HG02623 (cell line): ENCODE measurements around the gene FOXO3.
"Not testable (repeated sequence)": the region's sequence is repeated elsewhere in the genome, so short reads cannot be mapped to it uniquely, and the experiment has no call there.

ENCODE experiments used
- ATAC-seq: cut with Tn5 transposase; IDR thresholded peaks from one replicate; pipeline ENCODE4 v1.9.1; 2021; ENCODE audit warnings: moderate library complexity; ENCODE audit not compliant: unreplicated experiment

Gene FOXO3

DNA sequence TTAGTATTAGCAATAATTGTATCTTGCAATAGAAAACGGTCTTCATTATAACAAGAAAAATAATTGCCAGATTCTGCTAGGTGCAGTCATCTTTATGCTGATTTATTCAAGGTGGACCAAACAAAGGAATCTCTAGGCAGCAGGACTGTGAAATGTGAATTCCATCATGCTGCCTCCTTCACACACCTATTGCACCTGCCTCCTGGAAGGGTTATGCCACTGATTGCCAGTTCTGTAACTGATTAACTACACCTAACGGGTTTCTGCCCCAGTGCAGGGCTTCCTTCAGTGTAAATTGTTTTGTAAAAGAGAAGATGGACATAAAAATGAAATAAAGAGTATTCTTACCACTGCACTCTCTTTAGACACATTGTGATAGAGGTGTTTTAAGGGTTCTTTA is 96.1 kb downstream of the FOXO3 start:
- no peak for ATAC-seq

DNA sequence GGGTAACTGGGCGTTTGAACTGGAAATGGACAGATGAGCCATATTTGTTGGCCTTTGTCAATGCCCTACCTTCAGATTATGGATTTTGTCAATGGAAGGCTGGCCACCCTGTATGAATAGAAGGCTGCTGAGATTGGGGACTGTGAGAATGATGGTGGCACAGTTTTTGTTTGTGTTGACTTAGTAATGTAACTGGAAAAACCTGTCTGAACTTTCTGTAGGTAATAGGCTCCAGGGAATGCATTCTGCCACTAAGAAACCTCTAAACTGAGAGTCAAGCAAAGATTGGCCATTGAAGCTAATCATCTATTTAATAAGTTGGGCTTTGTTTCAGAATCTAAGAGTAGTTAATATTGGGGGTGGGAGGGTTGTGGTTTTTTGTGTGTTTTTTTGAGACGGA is 97.5 kb downstream of the FOXO3 start:
- no peak for ATAC-seq

DNA sequence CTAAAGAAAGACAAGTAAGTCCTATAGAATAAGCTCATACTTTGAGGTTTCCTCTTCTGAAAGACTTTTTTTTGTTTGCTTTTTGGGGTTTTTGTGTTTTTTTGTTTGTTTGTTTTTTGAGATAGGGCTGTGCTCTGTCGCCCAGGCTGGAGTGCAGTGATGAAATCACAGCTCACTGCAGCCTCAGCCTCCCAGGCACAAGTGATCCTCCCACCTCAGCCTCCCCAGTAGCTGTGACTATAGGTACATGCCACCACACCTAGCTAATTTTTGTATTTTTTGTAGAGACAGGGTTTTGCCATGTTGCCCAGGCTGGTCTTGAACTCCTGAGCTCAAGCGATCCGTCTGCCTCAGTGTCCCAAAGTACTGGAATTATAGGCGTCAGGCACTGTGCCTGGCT is 98.1 kb downstream of the FOXO3 start:
- not testable (repeated sequence) for ATAC-seq

DNA sequence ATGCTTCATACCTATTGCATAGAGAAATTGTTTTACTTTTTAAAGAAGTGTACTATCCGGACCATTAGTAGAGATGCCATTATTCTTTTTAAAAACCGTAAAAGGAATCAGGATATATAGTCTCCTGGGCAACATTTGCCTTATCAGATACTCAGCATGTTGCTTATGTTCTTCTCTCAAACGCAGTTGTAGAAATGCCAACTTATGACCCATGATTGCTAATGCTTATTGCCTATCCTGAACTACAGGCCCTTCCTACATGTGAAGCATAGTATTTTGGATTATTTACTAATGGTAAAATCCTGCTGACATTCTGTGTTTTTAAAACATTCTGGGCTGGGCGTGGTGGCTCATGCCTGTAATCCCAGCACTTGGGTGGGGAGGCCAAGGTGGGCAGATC is 99.5 kb downstream of the FOXO3 start:
- ATAC-seq: no peak

DNA sequence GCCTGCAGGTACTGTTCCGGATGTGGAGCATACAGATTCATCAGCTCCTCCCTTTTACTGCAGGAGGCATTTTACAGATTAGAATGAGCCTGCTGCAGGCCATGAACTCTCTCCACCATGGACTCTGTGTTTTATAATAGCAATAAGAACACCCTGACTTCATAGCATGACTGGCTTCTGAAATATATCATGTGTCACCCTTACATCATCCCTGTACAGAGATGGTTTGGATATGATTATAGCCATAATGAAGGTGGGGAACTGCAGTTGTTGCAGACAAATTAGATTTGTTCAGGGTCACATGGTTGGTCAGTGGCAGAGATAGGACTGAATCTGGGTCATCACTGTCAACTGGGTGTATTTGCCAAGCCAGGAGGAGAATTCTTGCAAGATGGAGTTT is 100.7 kb downstream of the FOXO3 start:
- no peak for ATAC-seq

DNA sequence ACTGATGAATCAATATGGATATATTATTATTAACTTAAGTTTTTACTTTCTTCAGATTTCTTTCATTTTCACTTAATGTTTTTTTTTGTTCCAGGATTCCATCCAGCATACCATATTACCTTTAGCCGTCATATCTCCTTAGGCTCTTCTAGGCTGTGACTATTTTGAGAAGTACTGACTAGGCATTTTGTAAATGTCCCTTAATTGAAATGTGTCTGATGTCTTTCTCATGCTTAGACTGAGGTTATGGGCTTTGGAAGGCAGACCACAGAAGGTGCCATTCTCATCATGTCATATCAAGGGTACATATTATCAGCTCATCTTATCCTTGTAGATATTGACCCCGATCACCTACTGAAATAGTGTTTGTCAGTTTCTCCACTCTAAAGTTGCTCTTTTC is 101.3 kb downstream of the FOXO3 start:
- ATAC-seq: no peak

DNA sequence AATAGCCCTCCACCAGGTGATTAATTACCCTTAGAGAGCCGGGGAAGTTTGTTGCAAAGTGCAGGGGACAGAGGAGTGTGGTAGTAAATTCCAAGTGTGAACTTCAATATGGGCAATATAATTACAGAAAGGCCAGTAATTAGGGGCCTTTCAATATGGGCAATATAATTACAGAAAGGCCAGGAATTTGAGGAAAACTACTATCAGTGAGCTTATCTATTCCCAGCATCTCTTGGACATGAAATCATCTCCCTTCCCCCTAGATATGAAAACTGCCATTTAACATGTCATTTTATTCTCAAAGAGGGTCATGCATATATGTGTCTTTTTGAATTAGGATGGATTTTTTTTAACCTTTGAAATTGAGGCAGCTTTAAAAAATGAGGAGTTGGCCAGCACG is 102.0 kb downstream of the FOXO3 start:
- ATAC-seq: no peak

DNA sequence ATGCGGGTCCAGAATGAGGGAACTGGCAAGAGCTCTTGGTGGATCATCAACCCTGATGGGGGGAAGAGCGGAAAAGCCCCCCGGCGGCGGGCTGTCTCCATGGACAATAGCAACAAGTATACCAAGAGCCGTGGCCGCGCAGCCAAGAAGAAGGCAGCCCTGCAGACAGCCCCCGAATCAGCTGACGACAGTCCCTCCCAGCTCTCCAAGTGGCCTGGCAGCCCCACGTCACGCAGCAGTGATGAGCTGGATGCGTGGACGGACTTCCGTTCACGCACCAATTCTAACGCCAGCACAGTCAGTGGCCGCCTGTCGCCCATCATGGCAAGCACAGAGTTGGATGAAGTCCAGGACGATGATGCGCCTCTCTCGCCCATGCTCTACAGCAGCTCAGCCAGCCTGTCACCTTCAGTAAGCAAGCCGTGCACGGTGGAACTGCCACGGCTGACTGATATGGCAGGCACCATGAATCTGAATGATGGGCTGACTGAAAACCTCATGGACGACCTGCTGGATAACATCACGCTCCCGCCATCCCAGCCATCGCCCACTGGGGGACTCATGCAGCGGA is 102.9 kb downstream of the FOXO3 start:
- not testable (repeated sequence) for ATAC-seq

DNA sequence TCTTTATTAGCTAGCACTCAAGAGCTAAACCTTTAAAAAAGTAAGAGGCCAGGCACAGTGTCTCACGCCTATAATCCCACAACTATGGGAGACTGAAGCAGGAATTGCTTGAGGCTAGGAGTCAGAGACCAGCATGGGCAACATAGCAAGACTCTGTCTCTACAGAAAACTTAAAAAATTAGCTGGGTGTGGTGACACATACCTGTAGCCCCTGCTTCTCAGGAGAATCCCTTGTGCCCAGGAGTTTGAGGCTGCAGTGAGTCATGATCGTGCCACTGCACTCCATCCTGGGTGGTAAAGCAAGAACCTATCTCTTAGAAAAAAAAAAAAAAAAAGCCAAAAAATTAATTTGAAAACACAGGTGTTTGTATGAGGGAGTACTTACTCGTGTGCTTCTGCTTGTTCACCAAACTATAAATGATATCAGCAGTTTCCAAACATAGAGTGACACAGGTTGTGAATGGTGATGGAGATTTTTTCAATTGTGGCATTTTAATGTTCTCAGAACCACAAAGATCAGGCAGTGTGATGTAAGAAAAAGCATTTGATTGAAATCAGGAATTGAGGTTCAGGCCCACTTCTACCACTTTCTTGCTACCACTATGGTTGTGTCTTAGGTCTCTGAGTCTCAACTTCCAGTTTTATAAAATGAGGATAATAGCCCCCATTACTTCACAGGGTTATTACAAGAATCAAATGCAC is 104.9 kb downstream of the FOXO3 start:
- no peak for ATAC-seq

DNA sequence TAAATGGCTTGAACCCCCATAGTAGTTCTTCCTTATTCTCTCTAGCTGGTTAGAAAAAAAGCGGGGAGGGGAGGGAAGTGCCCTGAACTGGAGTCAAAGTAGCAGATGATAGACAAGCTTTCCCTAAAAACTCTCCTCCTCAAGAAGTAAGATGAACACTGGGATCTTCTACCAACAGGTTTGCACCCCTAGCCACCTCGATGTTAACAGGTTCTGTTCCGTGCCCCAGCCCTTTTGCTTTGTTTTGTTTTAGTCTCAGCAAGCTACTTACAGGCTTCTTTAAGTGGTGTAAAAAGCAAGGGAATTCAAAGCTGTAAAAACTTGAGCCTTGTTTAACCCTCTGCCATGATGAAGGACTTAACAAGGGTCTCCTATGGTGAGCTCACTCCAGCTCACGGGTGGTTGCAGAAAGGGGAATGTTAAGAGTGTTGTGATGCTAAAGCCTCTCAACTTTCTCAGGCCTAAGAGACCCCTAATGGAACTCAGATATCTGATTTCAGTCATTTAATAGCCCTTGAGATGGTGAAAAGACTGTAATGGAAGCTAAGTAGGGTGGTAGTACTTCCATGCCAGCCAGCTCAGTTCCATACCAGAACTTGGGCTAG is 106.0 kb downstream of the FOXO3 start:
- ATAC-seq: no peak

DNA sequence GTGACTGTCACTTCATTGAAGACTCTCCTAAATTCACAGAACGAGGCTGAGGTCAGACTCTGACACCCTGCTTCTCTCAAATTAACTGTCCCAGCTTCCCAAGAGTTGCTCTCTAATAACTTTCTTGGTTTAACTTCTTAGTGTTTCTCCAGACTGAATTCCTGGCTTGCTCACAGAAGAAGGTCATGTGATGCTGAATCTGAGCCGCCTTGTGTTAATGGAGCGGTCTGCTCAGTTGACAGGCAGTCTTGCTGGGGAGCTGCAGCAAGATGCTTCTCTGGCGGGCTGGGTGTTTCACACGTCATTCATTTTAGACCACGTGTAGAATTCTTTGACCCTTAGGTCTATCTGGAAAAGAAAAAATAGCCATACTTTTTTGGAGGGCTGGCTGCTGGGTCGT is 107.3 kb downstream of the FOXO3 start:
- no peak for ATAC-seq

DNA sequence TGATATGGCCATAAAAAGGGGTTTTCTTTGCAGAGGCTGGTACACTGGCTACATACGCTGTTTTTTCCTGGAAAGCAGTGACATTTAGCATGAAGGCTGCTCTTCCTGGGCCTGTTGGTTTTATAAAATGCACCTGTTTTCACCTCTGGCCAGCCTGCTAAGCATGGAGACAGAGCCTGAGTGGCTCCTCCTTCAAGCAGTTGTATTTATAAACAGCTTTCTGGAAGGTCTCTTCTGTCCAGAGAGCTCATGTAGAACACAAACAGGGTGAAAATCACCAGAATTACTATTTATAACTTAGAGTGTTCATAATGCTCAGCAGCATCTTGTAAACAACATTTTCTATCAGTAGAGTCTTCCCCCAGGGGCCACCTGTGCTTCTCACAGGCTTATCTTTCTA is 109.0 kb downstream of the FOXO3 start:
- ATAC-seq: no peak

DNA sequence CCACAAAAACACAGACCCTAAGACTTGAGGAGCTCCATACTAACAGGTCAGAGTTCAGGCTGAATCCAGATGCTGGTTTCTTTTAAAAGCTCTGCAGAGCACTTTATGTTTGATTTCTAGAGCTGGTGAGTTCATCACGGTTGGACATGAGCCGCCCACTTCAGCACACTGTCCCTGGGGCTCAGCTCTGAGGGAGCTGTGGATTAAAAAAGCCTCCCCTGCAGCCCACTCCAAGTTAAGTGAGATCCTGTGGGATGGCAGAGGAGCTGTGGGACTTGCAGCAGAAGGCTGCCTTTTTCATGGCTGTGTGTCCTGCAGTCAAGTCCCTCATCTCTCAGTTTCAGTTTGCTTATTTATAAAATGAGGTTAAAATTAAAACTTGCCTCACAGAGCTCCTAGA is 110.5 kb downstream of the FOXO3 start:
- ATAC-seq: no peak

DNA sequence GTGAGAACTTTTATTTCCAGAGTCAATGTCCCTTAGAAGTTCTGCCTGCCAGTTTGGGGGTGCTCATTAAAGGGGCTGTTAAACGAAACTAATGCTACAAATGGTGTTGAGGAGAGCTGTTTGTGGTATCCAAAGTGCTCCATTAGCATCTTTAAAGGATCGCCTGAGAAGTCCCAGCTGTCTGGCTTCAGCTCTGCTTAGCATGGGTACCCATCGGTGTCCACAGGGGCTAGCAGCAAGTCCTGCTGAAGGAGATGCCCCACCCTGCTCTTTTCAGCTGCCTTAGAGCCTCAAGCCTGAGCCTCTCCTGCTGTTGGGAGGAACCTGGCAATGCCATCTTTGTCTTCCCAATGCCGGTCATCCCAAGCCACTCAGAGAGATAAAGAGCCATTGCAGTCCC is 111.1 kb downstream of the FOXO3 start:
- ATAC-seq: no peak

DNA sequence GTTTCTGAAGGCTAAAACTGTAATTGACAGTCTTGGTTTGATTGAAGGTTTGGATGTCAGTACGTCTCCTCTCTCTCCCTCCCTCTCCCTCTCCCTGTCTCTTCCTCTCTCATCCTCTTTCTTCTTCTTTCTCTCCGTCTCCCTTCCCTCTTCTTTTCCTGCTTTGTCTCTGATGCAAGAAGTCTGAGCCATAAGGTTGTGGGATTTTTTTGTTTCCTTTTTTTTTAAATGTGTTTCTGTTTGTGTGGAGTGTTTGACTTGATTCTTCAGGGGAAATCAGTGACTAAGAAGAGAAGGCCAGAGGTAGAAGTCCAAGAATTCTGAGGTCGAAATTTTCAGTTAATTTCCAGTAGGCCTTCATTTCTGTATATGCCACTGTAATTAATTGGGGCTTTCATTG is 111.9 kb downstream of the FOXO3 start:
- no peak for ATAC-seq

DNA sequence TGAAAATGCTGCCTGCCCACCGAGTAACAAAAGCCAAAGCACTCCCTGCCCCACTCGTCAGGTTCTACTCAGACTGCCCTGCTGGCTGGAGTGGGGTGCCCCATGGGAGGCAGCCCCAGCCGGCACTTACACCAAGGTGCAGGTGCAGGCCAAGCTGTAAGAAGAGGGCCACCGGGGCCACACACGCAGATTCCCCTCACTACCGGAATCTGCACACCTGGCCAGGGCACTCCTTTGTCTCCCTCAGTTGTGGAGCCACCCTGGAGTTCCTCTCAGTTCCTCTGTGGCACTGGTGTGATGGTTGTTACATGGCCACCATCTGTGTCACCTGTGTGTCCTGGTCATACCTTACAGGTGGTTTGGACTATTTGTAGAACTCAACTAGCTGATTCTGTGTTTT is 112.4 kb downstream of the FOXO3 start:
- ATAC-seq: no peak

DNA sequence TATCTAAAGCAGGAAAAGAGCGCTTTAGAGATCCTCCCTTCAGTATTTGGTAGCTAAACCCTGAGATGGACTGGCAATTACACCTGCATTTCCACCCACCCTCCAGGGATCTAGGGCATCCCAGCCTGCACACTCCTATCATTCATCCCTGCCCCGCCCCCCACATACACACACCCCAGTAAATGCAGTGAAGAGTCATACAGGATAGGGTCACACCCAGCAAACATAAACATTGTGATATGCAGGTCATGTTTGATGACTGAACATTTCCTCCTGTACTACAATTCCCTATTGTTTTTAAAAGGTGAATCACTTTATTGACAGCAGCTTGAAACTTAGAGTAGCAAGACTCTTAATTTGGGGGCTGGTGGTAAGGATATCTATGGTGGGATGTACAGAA is 112.9 kb downstream of the FOXO3 start:
- ATAC-seq: no peak

DNA sequence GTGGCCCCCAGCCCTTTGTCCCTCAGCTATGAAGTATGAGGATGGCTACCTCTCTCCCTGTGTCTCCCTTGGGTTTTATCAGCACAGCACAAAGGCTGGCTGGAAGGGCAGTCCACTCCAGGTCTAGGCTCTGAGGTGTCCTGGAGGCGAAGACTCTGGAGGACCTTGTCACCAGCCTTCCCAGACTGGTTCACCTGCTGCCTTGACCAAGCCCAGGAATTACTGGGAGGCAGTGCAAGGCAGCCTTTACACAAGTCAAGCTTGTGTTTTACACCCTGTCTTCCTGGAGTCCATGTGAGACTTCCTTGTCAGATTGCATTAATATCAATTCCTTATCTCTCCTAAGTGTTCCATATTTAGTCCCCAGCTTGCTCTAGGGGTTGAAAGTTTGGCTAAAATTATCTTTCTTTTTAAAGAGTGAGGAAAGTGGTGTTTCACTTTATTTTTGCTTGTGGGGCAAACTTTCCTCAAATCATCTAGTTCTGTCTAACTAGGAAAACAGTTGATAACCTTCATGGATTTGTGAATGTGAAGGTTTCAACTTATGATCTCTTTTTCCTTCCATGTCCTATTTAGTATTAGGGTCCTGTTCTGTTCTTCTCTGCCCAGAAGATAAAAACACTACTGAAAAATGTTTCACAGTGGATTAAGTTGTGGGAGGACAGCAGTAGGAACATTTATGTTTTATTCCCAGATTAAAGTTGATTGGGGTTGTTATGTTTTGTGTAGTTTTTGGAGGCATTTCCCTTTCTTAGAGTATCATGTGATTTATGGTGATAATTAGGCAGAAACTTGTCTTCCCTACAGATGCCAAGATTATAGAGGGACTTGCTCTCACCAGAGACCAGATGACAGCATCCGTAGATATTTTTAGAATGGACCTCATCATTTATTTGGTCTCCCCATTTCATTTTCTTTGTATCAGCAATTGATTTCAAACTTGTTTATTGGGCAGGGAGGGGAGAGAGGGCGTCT is 114.8 kb downstream of the FOXO3 start:
- no peak for ATAC-seq

DNA sequence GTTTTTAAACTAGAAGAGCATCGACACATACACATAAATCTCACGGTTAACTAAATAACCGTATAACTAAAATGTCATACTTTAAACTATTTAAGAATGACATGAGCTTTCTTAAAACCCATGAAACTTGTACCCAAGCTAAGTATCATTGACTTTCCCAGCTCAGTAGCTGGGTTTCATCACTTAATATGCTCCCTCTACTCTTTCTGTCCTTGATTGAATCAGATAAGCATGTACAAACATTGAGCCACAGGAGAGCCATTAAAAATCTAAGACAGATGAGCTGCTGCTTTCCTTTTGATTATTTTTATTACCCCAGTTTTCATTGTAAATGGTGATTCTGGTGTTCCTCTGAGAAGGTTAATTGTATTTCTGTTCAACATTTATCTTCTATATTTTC is 115.8 kb downstream of the FOXO3 start:
- ATAC-seq: no peak

DNA sequence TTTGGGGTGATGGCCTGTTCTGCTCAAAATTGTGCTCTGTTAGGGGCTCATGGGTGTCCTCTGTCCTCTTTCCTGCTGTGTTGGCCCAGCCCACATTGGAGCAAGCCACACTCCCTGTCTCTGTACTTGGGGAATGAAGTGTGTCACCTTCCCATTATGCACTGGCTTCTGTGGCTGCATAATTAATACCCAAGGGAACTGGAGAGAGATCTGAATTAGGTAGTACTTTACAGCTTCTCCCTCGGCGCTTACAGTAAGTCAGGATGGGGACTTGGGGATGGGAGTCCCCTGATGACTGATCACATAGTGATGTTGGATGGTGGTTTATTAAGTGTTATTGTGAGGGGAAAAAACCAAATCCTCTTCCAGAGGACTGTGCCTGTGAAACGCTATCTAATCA is 116.6 kb downstream of the FOXO3 start:
- no peak for ATAC-seq

DNA sequence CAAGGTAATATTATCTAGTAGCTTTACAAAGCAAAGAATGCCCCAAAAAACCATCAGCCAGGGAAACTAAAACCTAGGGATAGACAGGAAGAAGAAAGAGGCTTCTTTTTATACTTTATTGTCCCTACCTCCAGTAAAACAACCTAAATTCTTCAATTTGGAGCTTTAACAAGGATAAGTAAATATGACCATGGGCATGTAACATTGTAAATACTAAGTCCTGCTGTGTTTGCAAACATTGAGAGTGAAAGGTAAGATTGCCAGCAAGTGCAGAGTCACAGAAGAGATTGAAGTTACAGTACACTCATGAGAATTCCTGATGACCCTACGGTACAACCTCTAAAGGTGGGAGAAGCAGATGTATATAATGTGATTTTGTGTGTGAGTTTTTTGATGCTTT is 117.2 kb downstream of the FOXO3 start:
- ATAC-seq: no peak

DNA sequence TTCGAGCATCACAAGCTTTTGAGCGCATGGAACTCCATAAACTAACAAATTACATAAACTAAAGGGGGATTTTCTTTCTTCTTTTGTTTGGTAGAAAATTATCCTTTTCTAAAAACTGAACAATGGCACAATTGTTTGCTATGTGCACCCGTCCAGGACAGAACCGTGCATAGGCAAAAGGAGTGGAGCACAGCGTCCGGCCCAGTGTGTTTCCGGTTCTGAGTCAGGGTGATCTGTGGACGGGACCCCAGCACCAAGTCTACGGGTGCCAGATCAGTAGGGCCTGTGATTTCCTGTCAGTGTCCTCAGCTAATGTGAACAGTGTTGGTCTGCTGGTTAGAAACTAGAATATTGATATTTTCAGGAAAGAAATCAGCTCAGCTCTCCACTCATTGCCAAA is 119.6 kb downstream of the FOXO3 start:
- not testable (repeated sequence) for ATAC-seq
